NCI-H2029 (cell line): ENCODE data around the gene ANAPC15.
A peak's percentile ranks its signal among the peaks of the same experiment; 100 is the strongest.

Source experiments
- DNase-seq: peaks from one replicate; lab custom pipeline; 2025; lab: John Stamatoyannopoulos, UW

ANAPC15 gene

GRCh38 chr11:72124046-72124445 lies 11.6 kb upstream of the ANAPC15 start:
- no peak for DNase-seq

- no peak for DNase-seq
These were observed 10.7 kb upstream of the ANAPC15 start for GRCh38 chr11:72123117-72123653.

- no peak for DNase-seq
These were observed 10.1 kb upstream of the ANAPC15 start for GRCh38 chr11:72122607-72123006.

- no peak for DNase-seq
These were observed 8.4 kb upstream of the ANAPC15 start for GRCh38 chr11:72120930-72121329.

GRCh38 chr11:72119198-72119597 lies 6.7 kb upstream of the ANAPC15 start:
- no peak for DNase-seq

DNA sequence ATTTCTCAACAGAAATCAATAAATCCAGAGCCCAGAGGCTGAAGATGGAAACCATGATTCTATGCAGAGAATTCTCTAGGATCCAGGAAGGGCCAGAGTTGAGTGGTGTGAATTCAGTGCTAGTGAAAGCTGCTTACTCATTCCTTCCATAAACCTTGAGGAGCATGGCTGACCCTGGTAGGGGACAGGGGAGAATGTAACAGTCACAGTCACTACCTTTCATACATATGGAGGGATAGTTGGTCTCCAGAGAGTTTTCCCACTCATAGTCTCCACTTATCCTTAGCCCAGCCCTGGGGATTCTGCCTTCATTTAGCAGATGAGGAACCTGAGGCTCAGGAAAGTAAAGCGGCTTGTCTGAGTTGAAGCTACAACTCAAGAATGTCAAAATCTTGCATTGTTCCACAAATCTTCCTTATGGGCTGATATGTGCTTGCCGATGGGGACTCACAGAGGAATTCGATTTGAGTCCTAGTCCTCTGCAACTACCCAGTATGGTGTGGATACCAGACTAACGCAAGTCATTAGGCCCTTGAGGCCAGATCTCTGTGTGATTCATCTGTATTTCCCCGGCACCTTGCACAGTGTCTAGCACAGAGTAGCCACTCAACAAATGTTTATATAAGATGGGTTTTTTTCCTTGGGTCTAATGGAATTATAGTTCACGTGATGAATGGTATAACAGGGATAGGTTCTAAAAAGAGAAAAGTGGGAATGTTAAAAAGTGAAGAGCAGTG lies 3.7 kb upstream of the ANAPC15 start:
- no peak for DNase-seq

- no peak for DNase-seq
These were observed 2.1 kb upstream of the ANAPC15 start for GRCh38 chr11:72114570-72114969.

DNA sequence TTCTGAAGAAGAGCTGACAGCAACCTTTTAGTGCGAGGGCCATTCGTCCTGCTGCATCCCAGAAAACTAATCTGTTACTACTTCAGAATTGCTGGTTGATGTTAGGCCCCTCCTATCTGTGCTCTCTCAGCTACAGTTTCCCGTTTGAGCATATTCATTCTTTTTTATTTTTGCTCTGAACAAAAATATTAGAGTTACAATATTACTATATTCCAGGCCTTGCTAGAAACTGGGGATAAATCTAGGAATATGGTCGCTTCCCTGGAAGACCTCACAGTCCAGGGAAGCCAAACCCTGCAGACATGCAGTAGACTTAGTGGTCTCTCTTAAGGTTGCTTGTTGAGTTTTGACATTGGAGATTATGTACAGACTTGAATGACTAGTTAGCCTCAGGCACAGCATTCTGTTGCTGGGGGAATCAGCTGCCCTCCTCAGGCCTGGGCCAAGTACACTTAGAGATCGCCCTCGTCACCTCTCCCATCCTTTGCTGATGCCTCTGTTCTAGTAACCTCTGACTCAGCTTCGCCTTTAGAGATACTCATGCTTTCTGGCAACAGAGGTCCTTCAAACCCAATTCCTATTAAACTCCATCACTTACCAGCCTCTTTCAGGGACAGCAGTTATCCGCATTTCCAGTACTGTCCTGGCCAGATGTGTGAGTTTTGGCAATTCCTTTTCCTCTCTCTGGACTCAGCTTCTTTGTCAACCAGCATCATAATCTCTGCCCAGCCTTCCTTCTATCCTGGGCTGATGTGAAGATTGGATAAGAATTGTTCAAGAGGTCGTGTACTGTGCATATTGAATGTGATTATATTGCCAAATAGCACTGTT lies 698 bp upstream of the ANAPC15 start:
- DNase-seq: no peak

- DNase-seq: no peak
These were observed 974 bp downstream of the ANAPC15 start for GRCh38 chr11:72111300-72112142.

DNA sequence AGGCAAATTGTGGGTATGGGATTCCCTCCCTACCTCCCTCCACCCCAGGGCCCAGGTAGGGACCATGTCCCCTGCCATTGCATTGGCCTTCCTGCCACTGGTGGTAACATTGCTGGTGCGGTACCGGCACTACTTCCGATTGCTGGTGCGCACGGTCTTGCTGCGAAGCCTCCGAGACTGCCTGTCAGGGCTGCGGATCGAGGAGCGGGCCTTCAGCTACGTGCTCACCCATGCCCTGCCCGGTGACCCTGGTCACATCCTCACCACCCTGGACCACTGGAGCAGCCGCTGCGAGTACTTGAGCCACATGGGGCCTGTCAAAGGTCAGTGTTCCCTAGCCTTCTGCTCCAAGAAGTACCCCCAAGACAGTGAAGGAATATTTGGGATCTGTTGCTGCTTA lies 6.6 kb downstream of the ANAPC15 start, which contains the start of gene TOMT:
Gene TOMT (plus strand): TSS at position 37 of the 400 bp plus-strand sequence. CDS start 28 bp downstream, at position 65.
- DNase-seq: no peak

GRCh38 chr11:72103754-72104167 lies 8.7 kb downstream of the ANAPC15 start:
- DNase-seq: no peak

- DNase-seq: peak; percentile 98
These were observed 9.3 kb downstream of the ANAPC15 start, which contains the start of gene LAMTOR1 for GRCh38 chr11:72102946-72103753. Gene LAMTOR1 (minus strand): TSS chr11:72103297. CDS start chr11:72103224, 73 bp downstream.

DNA sequence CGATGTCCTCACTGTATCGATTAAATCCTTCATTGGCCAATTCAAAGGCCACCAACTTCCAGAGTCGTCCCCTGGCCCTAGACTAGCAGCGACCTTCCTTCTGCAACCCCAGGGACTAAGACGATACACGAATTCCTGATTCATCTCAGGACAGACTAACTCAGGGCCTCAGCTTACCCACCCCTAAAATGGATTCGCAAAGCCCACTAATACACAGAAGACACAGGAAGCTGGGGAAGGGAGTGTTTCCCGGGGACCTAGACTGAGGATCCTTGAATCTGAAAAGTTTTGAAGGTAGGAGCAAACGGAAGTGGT lies 9.9 kb downstream of the ANAPC15 start:
- DNase-seq: no peak

GRCh38 chr11:72102162-72102561 lies 10.3 kb downstream of the ANAPC15 start:
- no peak for DNase-seq

- DNase-seq: no peak
These were observed 12.0 kb downstream of the ANAPC15 start for GRCh38 chr11:72100462-72100861.

- no peak for DNase-seq
These were observed 12.5 kb downstream of the ANAPC15 start for GRCh38 chr11:72100009-72100408.

DNA sequence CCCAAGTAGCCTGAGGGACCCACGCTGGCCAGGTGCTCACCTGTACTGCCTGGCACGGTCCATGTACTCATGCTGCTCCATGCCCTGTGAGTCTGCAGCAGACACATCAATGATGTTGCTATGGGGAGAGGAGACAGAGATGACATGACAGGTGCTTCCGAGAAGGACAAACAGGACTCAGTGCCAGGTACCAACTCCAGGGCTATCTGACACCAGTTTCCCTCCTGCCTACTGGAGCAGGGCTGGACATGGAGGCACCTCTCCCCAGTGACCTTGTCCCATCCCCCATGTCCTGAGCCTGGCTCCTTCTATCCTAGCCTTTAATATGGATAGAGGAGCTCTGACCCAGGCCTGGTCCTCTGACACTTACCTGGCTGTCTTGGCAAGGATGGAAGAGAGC lies 13.8 kb downstream of the ANAPC15 start:
- no peak for DNase-seq

- DNase-seq: peak; percentile 42
These were observed 21.2 kb downstream of the ANAPC15 start for GRCh38 chr11:72091292-72091691.

GRCh38 chr11:72088076-72088808 lies 24.3 kb downstream of the ANAPC15 start:
- no peak for DNase-seq

GRCh38 chr11:72085621-72086351 lies 26.7 kb downstream of the ANAPC15 start:
- DNase-seq: peak; percentile 23
